HepG2 (cell line): ENCODE data around the gene DDX1. TPM values are rescaled to one million over a fixed set of nuclear protein-coding genes. Genes with fewer than 3 reads are reported as not detected.

Experiments used
- DMTF1 ChIP-seq: sonication (generic); formaldehyde crosslinking; IDR thresholded peaks from 2 replicates; pipeline ENCODE4 v1.4.0; 2020; ENCODE audit warnings: mild to moderate bottlenecking, missing genetic modification reagents
- FOSL1 ChIP-seq: sonication (generic); formaldehyde crosslinking; IDR thresholded peaks from 2 replicates; pipeline ENCODE4 v1.9.0; 2021; ENCODE audit warnings: missing genetic modification reagents, borderline replicate concordance
- FOXC1 ChIP-seq: sonication (generic); formaldehyde crosslinking; IDR thresholded peaks from 2 replicates; pipeline ENCODE4 v1.8.0; 2022; ENCODE audit warnings: mild to moderate bottlenecking, missing genetic modification reagents, borderline replicate concordance
- FOXK2 ChIP-seq: fragments of 450-650 bp; IDR thresholded peaks from 2 replicates; pipeline ENCODE4 v1.6.1; 2016
- HDAC2 ChIP-seq: sonication (generic); formaldehyde crosslinking; IDR thresholded peaks from 2 replicates; pipeline ENCODE4 v1.4.0; 2020; ENCODE audit warnings: missing genetic modification reagents
- HDAC6 ChIP-seq: fragments of 200-600 bp; sonication (generic); IDR thresholded peaks from 2 replicates; pipeline ENCODE4 v1.7.0; 2017; ENCODE audit warnings: mild to moderate bottlenecking, antibody characterized with exemption, low read length, low read depth
- HOXA7 ChIP-seq: sonication (generic); formaldehyde crosslinking; IDR thresholded peaks from 2 replicates; pipeline ENCODE4 v1.8.1; 2022; ENCODE audit warnings: mild to moderate bottlenecking, missing genetic modification reagents, moderate library complexity
- MBD4 ChIP-seq: IDR thresholded peaks from 2 replicates; pipeline ENCODE4 v1.6.1; 2012; ENCODE audit warnings: low read length, inconsistent platforms, borderline replicate concordance
- MIER2 ChIP-seq: IDR thresholded peaks from 2 replicates; pipeline ENCODE4 v1.6.1; 2016; ENCODE audit warnings: missing biosample characterization, missing genetic modification reagents
- MYNN ChIP-seq: sonication (generic); formaldehyde crosslinking; IDR thresholded peaks from 2 replicates; pipeline ENCODE4 v1.4.0; 2020; ENCODE audit warnings: mild to moderate bottlenecking, low read depth, missing genetic modification reagents
- POLR2A ChIP-seq, 2 experiments: IDR thresholded peaks; 2 replicates each; pipeline ENCODE4 v1.6.1; 2011; ENCODE audit warnings: low read depth in 2 of 2, low read length in 2 of 2, mild to moderate bottlenecking in 1 of 2, moderate library complexity in 1 of 2; ENCODE audit not compliant: insufficient read depth in 1 of 2
- PREB ChIP-seq: sonication (generic); formaldehyde crosslinking; IDR thresholded peaks from 2 replicates; pipeline ENCODE4 v1.4.0; 2020; ENCODE audit warnings: missing genetic modification reagents
- STAT5B ChIP-seq: sonication (generic); formaldehyde crosslinking; IDR thresholded peaks from 2 replicates; pipeline ENCODE4 v1.4.0; 2020; ENCODE audit warnings: missing genetic modification reagents
- ZFX ChIP-seq: sonication (generic); formaldehyde crosslinking; IDR thresholded peaks from 2 replicates; pipeline ENCODE4 v1.4.0; 2020; ENCODE audit warnings: mild to moderate bottlenecking, low read depth, missing genetic modification reagents, moderate library complexity
- ZNF431 ChIP-seq: sonication (generic); formaldehyde crosslinking; IDR thresholded peaks from 2 replicates; pipeline ENCODE4 v1.9.0; 2022; ENCODE audit warnings: missing genetic modification reagents, low read depth, mild to moderate bottlenecking, borderline replicate concordance
- ZNF713 ChIP-seq: sonication (generic); formaldehyde crosslinking; IDR thresholded peaks from 2 replicates; pipeline ENCODE4 v1.4.0; 2020; ENCODE audit warnings: mild to moderate bottlenecking, missing genetic modification reagents
- ZNF746 ChIP-seq: sonication (generic); formaldehyde crosslinking; IDR thresholded peaks from 2 replicates; pipeline ENCODE4 v1.8.0; 2022; ENCODE audit warnings: mild to moderate bottlenecking, missing genetic modification reagents
- polyA plus RNA-seq, 8 experiments: library from polyadenylated mRNA; depleted of rRNA in 3 of 8; stranded (reverse) in 7 of 8; unstranded in 1 of 8; fragments of >200 nt; fragmentation: Illumina TruSeq in 4 of 8; extraction: Trizol in 4 of 8; gene quantifications; 2 replicates each; pipeline versions ENCODE4 v1.2.1 to v1.2.3, GENCODE V29; 2011 to 2016; ENCODE audit warnings: low read depth in 4 of 8, missing spikeins in 1 of 8, mixed read lengths in 1 of 8; ENCODE audit not compliant: insufficient read depth in 1 of 8
- total RNA-seq, 5 experiments: library from RNA; depleted of rRNA; stranded (reverse); fragments of >200 nt; fragmentation: Illumina TruSeq; extraction: Trizol; gene quantifications; 2 replicates each; pipeline ENCODE4 v1.2.3, GENCODE V29; 2016; ENCODE audit warnings: low read depth in 1 of 5
- TF ChIP-seq, protein P1 (sequence below): sonication (generic); formaldehyde crosslinking; IDR thresholded peaks from 2 replicates; pipeline ENCODE4 v1.4.0; 2020; ENCODE audit warnings: mild to moderate bottlenecking, missing genetic modification reagents, borderline replicate concordance
- TF ChIP-seq, protein P2 (sequence below): IDR thresholded peaks from 2 replicates; pipeline ENCODE4 v1.6.1; 2016; ENCODE audit warnings: missing compliant biosample characterization, missing genetic modification reagents, borderline replicate concordance
- TF ChIP-seq, protein P3 (sequence below): sonication (generic); formaldehyde crosslinking; IDR thresholded peaks from 2 replicates; pipeline ENCODE4 v1.4.0; 2020; ENCODE audit warnings: low read depth, mild to moderate bottlenecking, missing genetic modification reagents
- TF ChIP-seq, protein P4 (sequence below): sonication (generic); formaldehyde crosslinking; IDR thresholded peaks from 2 replicates; pipeline ENCODE4 v1.8.1; 2023; ENCODE audit warnings: mild to moderate bottlenecking, missing genetic modification reagents

The DDX1 gene
- total and polyA plus RNA-seq, 2 of the 13 experiments (the other 11 are each of a cell fraction or from before 2014, with no cell fraction given): 81.6 to 130 TPM

DNA sequence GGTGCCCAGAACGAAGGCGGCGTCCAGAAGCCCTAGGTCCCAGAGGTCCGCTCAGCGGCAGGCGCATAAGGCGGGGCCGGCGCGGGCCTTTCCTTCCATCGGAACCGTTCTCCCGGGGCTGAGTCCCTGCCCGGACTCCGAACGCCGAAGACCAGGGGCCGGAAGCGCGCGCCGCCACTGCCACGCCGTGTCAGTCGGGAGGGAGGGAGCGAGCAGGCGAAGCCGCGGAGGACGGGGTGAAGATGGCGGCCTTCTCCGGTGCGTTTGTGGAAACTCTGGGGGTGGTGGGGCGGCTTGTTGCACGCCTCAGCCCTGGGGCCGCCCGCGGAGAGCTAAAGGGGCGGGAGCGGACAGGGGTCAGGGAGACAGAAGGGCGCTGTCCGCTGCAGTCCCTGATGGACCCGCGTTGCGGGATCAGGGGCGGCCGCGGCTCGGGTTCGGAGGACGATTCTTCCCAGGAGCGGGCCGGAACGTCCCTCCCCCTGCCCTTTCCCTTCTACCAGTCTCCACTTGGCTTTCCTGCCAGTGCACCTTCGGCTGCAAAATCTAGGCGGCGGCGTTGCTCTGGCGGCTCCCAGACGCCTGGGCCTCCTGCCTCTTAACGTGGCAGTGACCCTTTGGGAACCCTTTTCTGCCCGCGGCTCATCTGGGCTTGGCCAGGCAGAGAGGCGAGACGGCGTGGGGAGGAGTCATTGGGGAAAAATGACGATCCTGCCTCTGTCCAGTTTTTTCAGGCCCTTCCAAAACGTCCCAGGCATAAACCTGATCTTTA lies at the start of gene DDX1 (continued):
- TF ChIP-seq, protein P1, sequence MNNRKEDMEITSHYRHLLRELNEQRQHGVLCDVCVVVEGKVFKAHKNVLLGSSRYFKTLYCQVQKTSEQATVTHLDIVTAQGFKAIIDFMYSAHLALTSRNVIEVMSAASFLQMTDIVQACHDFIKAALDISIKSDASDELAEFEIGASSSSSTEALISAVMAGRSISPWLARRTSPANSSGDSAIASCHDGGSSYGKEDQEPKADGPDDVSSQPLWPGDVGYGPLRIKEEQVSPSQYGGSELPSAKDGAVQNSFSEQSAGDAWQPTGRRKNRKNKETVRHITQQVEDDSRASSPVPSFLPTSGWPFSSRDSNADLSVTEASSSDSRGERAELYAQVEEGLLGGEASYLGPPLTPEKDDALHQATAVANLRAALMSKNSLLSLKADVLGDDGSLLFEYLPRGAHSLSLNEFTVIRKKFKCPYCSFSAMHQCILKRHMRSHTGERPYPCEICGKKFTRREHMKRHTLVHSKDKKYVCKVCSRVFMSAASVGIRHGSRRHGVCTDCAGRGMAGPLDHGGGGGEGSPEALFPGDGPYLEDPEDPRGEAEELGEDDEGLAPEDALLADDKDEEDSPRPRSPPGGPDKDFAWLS (CRISPR knock-in tag): peak; percentile 79; the same call in 1 of the 2 replicates
- TF ChIP-seq, protein P2, sequence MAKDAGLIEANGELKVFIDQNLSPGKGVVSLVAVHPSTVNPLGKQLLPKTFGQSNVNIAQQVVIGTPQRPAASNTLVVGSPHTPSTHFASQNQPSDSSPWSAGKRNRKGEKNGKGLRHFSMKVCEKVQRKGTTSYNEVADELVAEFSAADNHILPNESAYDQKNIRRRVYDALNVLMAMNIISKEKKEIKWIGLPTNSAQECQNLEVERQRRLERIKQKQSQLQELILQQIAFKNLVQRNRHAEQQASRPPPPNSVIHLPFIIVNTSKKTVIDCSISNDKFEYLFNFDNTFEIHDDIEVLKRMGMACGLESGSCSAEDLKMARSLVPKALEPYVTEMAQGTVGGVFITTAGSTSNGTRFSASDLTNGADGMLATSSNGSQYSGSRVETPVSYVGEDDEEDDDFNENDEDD (CRISPR knock-in tag): peak; percentile 97
- TF ChIP-seq MBD4 (no peak), PREB (CRISPR knock-in tag) (0 out of 2 replicates have a peak, but pooled peaks have one; percentile 61), FOXK2 (0 out of 2 replicates have a peak, but pooled peaks have one; percentile 11), ZNF713 (CRISPR knock-in tag) (peak; percentile 92), ZNF431 (peak; percentile 99), MIER2 (peak; percentile 91), STAT5B (CRISPR knock-in tag) (peak; percentile 62; the same call in 1 of the 2 replicates), DMTF1 (CRISPR knock-in tag) (0 out of 2 replicates have a peak, but pooled peaks have one; percentile 35), POLR2A (IDR thresholded peaks at IDR 0.05; ENCODE audit: insufficient read depth in 1 of 2, low read depth in 2 of 2, low read length in 2 of 2) (peak; percentile 94 to 95), ZNF746 (CRISPR knock-in tag) (peak; percentile 96), ZFX (peak; percentile 97), HDAC6 (no peak), FOSL1 (peak; percentile 17; the same call in 1 of the 2 replicates), MYNN (CRISPR knock-in tag) (peak; percentile 94), HDAC2 (CRISPR knock-in tag) (peak; percentile 96), FOXC1 (CRISPR knock-in tag) (peak; percentile 100), HOXA7 (peak; percentile 97)
- TF ChIP-seq, protein P3, sequence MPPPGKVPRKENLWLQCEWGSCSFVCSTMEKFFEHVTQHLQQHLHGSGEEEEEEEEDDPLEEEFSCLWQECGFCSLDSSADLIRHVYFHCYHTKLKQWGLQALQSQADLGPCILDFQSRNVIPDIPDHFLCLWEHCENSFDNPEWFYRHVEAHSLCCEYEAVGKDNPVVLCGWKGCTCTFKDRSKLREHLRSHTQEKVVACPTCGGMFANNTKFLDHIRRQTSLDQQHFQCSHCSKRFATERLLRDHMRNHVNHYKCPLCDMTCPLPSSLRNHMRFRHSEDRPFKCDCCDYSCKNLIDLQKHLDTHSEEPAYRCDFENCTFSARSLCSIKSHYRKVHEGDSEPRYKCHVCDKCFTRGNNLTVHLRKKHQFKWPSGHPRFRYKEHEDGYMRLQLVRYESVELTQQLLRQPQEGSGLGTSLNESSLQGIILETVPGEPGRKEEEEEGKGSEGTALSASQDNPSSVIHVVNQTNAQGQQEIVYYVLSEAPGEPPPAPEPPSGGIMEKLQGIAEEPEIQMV (CRISPR knock-in tag): peak; percentile 92
- TF ChIP-seq, protein P4, sequence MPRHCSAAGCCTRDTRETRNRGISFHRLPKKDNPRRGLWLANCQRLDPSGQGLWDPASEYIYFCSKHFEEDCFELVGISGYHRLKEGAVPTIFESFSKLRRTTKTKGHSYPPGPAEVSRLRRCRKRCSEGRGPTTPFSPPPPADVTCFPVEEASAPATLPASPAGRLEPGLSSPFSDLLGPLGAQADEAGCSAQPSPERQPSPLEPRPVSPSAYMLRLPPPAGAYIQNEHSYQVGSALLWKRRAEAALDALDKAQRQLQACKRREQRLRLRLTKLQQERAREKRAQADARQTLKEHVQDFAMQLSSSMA (CRISPR knock-in tag): peak; percentile 97
